SKM-1 treated with dmso at 0.1 percent for 144 hours (cell line): Measurements from ENCODE around the gene PARP8.
"Not testable (repeated sequence)": the region's sequence is repeated elsewhere in the genome, so short reads cannot be mapped to it uniquely, and the experiment has no call there.

Source experiments
- DNase-seq: peaks from one replicate; lab custom pipeline; 2025; ENCODE audit not compliant: unreplicated experiment; lab: John Stamatoyannopoulos, UW

PARP8 gene

DNA sequence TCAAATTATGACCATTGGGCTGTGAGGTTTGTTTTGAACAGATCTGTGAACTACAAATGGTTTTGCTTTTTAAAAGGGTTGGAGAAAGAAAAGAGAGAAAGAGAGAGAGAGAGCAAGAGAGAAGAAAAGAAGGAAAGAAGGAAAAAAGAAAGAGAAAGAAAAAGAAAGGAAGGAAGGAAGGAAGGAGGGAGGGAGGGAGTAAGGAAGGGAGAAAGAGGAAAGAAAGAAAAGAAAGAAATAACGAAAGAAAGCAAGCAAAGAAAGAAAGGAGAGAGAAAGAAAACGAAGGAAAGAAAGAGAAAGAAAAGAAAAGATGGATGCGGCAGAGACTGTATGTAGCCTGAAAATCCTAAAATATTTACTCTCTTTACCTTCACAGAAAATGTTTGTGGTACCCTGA lies 104.0 kb downstream of the PARP8 start:
- no peak for DNase-seq

DNA sequence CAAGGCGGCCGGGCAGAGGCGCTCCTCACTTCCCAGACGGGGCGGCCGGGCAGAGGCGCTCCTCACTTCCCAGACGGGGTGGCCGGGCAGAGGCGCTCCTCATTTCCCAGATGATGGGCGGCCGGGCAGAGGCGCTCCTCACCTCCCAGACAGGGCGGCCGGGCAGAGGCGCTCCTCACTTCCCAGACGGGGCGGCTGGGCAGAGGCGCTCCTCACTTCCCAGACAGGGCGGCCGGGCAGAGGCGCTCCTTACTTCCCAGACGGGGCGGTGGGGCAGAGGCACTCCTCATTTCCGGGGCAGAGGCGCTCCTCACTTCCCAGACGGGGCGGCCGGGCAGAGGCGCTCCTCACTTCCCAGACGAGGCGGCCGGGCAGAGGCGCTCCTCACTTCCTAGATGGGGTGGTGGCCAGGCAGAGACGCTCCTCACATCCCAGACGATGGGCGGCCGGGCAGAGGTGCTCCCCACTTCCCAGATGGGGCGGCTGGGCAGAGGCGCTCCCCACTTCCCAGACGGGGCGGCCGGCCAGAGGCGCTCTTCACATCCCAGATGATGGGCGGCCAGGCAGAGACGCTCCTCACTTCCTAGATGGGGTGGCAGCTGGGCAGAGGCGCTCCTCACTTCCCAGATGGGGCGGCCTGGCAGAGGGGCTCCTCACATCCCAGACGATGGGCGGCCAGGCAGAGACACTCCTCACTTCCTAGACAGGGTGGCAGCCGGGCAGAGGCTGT lies 108.2 kb downstream of the PARP8 start:
- DNase-seq: not testable (repeated sequence)

DNA sequence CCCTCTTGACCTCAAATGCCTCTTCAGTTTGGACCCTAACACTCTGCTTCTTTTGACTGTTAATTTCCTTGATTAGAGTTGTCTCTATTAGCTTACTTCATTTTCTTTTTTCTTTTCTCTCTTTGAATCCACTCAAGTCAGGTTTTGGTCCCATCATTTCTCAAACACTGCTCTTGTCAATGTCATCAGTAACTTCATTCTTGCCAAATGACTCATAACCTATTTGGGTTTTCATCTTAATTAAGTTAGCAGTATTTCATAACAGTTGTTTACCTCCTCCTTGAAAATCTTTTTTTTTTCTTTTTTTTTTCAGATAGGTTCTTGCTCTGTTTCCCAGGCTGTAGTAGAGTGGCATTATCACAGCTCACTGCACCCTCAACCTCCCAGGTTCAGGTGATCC lies 119.6 kb downstream of the PARP8 start:
- DNase-seq: no peak

DNA sequence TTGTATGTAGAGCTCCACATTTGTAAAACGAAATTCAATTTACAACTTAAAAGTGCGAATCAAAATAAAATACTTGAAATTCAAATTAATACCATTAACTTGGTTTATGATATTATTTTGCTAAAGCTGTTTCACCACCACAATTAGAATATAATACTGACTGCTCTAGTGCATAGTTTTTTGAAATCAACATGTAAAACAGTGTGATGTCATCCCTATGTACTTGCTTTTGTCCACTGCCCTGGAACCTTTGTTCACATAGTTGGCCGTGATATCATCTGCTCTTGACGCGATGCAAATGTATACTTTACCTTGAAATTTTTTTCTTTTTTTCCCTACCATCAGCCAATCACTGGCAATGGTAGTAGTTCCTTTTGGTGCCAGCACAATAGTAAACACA lies 125.4 kb downstream of the PARP8 start:
- no peak for DNase-seq

DNA sequence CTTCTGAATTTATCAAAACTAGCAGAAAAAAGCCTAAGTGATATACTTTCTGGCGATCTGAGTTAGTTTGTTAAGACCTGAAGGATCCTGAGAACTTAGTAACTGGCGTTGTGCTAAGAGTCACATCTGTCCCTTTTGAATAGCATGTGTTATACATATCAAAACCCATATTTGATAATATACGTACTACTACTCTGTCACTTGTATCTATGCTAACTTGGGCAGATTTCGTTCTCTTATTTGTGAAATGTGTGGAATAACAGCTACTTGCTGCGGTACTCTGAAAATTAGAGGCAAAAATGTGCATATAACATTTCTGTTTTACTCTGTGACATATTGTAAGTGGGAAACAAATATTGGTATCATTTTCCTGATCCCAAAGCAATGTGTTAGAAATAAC lies 126.4 kb downstream of the PARP8 start:
- DNase-seq: no peak

DNA sequence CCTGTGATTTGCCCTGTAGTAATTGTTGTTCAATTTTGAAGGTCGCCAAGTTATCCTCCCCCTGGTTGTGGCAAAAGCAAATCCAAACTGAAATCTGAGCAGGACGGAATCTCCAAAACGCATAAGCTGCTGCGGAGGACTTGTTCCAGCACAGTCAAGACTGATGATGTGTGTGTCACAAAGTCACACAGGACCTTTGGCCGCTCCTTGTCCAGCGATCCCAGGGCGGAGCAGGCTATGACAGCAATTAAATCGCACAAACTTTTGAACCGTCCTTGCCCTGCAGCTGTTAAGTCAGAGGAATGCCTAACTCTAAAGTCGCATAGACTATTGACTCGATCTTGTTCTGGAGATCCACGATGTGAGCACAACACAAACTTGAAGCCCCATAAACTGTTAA lies 128.4 kb downstream of the PARP8 start:
- DNase-seq: no peak

DNA sequence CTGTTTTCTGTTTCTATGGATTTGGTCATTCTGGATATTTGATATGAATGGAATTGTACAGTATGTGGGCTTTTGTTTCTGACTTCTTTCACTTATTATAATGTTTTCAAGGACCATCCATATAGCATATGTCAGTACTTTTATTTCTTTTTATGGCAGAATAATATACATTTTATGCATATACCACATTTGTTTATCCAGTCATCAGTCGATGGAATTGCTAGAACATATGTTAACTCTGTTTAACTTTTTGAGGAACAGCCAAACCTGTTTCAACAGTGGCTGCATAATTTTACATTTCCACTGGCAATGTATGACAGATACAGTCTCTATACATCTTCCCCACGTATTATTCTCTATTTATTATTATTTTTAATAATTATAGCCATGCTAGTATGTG lies 131.6 kb downstream of the PARP8 start:
- no peak for DNase-seq

DNA sequence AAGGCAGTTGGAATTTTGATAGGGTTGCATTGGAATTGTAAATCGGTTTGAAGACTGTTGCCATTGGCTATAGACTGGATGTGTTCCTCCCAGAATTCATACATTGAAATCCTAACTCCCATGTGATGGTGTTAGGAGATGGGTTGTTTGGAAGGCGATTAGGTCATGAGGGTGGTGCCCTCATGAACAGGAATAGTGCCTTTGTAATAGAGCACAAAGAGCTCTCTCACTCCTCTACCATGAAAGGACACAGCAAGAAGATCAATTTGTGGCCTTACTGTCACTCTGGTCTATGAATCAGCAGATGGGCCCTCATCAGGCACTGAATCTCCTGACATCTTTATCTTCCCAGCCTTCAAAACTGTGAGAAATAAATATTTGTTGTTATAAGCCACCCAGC lies 133.2 kb downstream of the PARP8 start:
- DNase-seq: no peak

DNA sequence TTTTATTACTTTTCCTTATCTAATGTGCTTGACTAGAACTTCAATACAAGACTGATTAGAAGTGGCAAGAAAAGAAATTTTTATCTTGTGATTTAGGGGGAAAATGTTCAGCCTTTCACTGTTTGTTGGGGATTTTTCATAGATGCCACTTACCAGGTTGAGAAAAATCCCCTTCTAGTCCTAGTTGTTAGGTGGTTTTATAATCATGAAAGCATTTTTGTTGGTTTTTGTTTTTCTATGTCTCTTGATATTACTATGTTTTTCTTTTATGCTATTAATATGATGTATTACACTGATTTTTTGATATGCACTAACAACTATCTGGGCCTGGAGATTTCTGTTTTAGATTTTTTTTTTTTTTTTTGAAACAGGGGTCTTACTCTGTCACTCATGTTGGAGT lies 134.0 kb downstream of the PARP8 start:
- DNase-seq: no peak

DNA sequence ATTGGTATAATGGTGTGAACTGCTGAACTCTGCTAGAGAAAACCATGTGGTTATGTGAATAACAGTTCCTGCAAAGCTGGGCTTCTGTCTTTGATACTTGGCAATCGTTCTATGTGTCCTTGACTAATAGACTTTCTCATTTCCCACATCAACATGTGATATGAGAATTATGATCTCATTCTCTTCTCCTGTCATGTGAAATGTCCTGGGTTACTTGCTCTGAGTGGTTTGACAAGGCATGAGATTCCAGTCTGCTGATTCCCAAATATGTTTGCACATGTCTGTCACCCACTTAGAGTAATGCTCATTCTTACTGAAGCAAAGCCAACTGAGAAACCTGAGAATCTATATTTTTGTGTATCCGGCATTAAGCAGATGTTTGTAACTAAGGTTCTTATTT lies 141.2 kb downstream of the PARP8 start:
- no peak for DNase-seq

DNA sequence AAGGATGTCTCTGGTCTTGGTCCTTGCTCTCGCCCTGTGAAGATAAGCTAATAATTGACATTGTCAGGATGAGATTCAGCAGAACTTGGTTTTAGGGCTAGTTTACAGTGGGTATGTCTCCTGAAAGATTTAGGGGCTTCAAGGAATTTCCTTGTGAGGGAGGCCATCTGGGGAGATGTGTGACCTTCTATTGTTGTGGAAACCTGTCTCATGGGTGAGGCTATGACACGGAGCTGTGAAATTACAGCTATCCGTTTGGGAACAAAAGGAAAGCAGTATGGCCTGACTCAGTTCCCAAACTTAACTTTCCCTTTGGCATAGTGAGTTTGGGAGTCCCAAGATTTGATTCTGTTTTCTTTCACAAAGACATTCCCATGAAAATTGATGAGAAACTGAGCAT lies 142.0 kb downstream of the PARP8 start:
- DNase-seq: no peak

DNA sequence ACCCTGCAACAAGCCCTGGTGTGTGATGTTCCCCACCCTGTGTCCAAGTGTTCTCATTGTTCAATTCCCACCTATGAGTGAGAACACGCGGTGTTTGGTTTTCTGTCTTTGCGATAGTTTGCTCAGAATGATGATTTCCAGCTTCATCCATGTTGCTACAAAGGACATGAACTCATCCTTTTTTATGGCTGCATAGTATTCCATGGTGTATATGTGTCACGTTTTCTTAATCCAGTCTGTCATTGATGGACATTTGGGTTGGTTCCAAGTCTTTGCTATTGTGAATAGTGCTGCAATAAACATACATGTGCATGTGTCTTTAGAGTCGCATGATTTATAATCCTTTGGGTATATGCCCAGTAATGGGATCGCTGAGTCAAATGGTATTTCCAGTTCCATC lies 145.3 kb downstream of the PARP8 start:
- DNase-seq: not testable (repeated sequence)

DNA sequence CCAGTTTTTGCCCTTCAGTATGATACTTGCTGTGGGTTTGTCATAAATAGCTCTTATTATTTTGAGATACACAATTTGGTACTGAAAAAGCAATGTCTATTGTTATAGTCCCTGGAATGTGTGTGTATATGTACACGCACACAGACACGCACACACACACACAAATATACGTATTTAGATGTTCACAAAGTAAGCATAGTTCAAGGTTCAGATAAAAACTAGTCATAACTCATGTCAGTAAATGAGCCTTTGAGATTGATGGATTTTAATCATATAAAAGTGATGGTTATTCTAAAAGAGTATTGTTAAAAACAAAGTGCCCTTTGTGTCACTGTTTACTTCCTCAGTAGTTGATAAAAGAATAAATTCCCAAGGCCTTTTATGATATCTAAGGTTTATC lies 147.3 kb downstream of the PARP8 start:
- no peak for DNase-seq

DNA sequence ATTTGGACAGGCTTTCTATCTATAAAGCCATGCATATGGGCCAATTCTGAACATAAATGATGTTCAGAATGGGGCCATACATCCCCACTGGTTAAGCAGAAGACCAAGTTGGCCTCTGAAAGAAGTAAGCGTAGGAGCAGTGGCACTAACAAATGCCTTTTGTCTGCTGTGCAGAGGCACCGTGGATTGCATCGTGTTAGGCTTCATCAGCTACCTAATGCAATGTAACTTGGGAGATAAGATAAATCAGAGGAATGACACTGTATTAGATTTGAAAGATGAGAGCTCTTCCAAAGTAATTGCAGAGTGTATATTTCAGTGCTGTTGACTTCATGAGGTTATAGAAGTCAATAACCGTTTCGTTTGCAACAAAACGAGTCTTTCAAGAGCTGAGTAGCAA lies 148.1 kb downstream of the PARP8 start:
- no peak for DNase-seq

DNA sequence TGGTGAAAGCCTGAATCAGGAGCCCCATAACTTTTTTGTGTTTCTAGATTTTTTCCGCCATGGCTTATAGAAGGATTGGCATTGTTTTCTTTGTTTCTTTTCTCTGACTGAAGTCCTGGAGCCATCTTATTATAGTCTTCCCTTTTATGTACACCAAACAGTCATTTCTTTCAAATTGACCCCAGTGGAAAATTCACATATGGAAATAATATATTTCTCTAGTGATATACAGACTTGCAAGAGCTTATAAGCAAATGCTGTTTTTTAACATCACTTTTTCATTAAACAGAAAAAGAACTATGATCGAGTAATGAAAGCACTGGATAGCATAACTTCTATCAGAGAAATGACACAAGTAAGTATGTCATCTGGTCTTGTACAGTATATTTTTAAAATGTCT lies 155.6 kb downstream of the PARP8 start:
- no peak for DNase-seq

DNA sequence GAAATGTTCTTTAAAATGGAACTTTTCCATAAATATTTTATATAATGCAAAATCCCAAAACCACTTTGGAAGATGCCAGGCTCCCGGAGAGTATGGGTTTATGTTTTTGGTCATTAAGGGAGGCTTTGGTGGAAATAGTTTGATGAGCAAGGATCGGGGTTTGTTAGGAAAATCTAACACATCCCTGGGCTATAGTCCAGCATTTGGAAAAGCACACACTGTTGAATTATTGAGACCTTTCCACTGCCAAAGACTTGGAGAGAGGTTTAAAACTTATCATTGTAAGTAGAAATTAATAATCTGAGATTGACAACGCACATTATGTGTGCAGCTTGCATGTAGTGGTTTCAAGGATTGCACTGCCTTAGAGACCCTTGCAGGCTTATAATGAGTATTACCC lies 156.3 kb downstream of the PARP8 start:
- DNase-seq: no peak

DNA sequence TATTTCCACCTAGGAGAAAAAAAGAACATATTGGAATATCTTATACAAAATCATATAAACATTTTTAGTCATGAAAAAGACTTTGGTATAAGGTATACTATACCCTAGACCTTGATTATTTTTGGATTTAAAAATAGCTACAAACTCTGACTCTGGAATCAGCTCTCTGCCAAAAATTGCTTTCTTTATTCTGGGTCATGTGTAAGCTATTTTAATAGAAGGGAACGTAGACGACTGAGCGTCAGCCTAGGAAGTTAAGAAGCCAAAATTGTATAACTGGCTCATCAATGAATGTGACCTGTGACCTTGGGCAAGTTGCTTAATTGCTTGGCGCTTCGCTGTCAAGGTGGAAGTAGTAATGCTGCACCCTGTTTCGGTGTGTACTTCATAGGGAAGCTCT lies 157.1 kb downstream of the PARP8 start:
- DNase-seq: no peak

DNA sequence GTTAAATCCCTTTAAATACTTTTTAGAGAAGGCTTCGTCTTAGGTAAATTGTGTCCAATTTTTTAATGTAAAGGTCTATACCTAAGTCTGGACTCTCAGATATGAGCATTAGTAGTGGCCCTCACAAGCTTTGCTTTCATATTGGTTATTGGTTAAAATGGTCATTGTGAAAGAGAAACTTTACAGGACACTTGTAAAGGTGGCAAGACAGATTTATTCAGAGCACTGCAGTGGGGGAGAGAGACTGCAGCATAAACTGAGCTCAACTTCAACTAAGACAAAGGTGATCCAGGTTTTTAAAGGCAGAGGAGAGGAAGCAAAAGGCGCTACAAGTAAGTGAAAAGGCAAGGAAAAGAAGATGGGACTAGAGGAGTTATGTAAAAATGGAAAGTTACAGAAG lies 157.7 kb downstream of the PARP8 start:
- no peak for DNase-seq

DNA sequence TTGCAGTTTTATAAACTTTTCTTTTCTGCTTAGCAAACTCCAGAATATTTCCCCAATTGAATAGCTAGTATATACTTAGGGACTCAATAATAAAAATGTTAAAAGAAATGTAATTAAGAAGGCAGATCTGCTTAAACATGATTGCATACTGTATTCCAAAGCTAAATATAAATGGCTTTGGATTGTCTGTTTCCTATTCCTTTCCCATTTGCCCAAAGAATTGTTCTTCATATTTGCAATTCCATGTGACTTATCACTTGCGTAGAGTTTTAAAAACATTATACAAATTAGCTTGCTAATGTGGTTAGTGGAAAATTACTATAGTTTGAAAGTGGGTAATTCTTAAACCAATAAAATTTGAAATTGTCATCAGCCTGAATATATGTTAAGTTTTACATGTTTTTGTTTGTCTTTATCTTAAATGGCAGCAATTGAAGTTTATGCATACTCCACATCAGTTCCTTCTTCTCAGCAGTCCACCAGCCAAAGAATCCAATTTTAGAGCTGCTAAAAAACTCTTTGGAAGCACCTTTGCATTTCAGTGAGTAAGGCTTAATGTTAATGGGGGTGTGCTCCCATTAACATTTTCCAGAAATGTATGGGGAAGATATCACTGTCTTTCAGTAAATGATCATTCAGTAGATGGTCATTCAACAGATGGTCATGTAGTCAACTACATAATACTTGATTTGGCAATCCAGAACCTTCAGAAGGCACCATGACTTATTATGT lies 161.2 kb downstream of the PARP8 start:
- DNase-seq: no peak

DNA sequence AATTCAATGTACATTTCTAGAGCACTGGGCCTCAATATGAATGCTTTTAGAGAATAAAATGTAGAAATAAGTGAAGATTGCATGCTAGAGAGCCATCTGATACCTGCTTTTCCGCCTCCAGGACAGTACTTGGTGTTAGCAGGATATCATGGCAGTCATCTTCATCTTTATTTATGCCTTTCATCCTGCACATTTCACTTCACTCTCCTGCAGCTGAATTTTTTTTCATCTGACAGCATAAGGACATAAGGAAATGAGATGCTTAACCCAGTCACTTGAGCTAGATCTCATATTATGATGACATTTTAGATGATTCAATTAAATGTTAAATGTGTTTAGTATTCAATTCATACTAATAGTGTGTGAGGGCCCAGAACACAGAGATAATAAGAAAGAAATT lies 162.6 kb downstream of the PARP8 start:
- no peak for DNase-seq

DNA sequence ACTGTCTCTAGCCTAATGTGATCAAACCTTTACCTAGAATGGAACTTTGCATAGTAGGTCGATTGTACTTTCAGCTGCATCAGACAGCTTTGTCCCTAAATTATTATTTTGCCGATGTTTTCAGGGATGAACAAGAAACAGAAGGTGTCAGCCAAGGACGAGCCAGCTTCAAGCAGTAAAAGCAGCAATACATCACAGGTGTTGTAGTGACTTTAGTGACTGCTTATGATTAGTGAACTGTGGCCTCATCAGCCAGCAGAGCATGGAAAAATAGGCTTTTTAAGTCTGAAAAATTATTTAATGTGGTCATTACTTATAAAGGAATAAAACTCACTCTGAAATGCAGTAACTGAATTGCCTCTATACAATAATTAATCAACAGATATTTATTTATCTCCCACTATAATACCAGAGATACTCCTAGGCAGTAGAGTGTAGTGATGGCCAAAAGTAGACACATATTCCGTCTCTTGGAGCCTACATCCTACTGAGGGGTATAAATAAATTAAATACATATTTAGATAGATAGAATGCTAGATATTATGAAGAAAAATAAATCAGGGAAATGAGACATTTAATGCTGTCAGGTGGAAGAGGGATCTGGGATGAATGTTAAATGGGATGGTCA lies 166.3 kb downstream of the PARP8 start:
- DNase-seq: no peak

DNA sequence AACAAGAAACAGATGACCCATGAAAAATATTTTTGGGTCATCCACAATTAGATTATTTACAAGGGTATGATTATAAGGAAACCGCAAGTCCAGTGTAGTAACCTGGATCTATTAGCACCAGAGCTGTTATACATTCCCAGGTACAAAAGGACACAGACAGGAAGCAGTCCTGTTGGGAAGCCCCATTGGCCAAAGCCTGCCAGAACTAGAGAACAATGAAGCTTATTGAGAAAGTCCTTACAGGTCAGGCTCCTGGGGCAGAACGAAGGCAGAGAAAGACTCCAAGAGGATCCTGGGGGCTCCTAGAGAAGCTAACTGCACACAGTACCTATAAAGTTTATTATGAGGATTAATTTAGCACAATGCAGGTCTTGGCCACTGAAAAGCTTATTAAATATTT lies 169.9 kb downstream of the PARP8 start:
- DNase-seq: no peak
